Cardiac muscle cell (in vitro differentiated cells and primary cell): ENCODE measurements around the gene PIK3AP1. TPM values are rescaled to one million over a fixed set of nuclear protein-coding genes. Genes with fewer than 3 reads are reported as not detected.
A peak's percentile ranks its signal among the peaks of the same experiment; 100 is the strongest.

Source experiments
- DNase-seq, 2 donors: peaks; one replicate each; pipeline versions ENCODE4 v3.0.0 to v3.0.0-alpha.2; 2010 to 2017; ENCODE audit warnings: low read depth in 1 of 2, low spot score in 1 of 2
- H3K27ac ChIP-seq: fragments of 200-600 bp; sonication (generic); 2 replicates; pipeline ENCODE4 v1.5.1; 2016
- H3K27me3 ChIP-seq: fragments of 200-600 bp; sonication (generic); 2 replicates; pipeline ENCODE4 v1.6.0; 2016; ENCODE audit warnings: control low read depth
- H3K36me3 ChIP-seq: fragments of 200-600 bp; sonication (generic); 2 replicates; pipeline ENCODE4 v1.5.1; 2016; ENCODE audit warnings: control low read depth
- H3K4me1 ChIP-seq: fragments of 200-600 bp; sonication (generic); 2 replicates; pipeline ENCODE4 v1.8.1; 2017; ENCODE audit warnings: low read depth, mild to moderate bottlenecking, mixed run types
- H3K4me3 ChIP-seq: fragments of 200-600 bp; sonication (generic); 2 replicates; pipeline ENCODE4 v1.5.1; 2016; ENCODE audit warnings: mild to moderate bottlenecking
- H3K9me3 ChIP-seq: fragments of 200-600 bp; sonication (generic); 2 replicates; pipeline ENCODE4 v1.5.1; 2017; ENCODE audit warnings: low read depth, mild to moderate bottlenecking, control low read depth
- CTCF ChIP-seq: IDR thresholded peaks from 2 replicates; pipeline ENCODE4 v1.5.1; 2012; ENCODE audit warnings: low read depth, mild to moderate bottlenecking, low read length
- polyA plus RNA-seq: library from polyadenylated mRNA; unstranded; fragments of >200 nt; fragmentation: Nextera tagmentation; extraction: Ambion mirVana; gene quantifications from 2 replicates; pipeline ENCODE4 v1.2.1, GENCODE V29; 2016
- total RNA-seq: library from RNA; depleted of rRNA; stranded (reverse); fragments of >200 nt; gene quantifications from 2 replicates; pipeline ENCODE4 v1.2.3, GENCODE V29; 2016

Gene PIK3AP1
- total and polyA plus RNA-seq, 2 experiments from 2014 or later, result 1.1 to 2.7 TPM

GRCh38 chr10:96636551-96636950 lies 83.8 kb downstream of the PIK3AP1 start:
- Histone ChIP-seq H3K9me3 (no peaks in the 10 kb centered on the region), H3K36me3 (no peaks in the 10 kb centered on the region), H3K4me3 (no peak overlapping the region), H3K27me3 (no peaks in the 10 kb centered on the region), H3K4me1 (peaks cover 28% of the 10 kb centered on the region), H3K27ac (no peak overlapping the region)
- no peak for DNase-seq
- no peak for TF ChIP-seq CTCF

- Histone ChIP-seq H3K27ac (no peak overlapping the region), H3K36me3 (no peaks in the 10 kb centered on the region), H3K9me3 (no peaks in the 10 kb centered on the region), H3K4me1 (peaks cover 11% of the 10 kb centered on the region), H3K4me3 (no peak overlapping the region), H3K27me3 (no peaks in the 10 kb centered on the region)
- TF ChIP-seq CTCF, result no peak
- peak in 1 of 2 donors; percentile 61 for DNase-seq
Measured at GRCh38 chr10:96632974-96633710, 87.2 kb downstream of the PIK3AP1 start.

- TF ChIP-seq CTCF, result no peak
- no peaks in the 10 kb centered on the region for H3K36me3 ChIP-seq
- H3K27ac ChIP-seq, result no peak overlapping the region
- H3K4me3 ChIP-seq, result no peak overlapping the region
- no peaks in the 10 kb centered on the region for H3K27me3 ChIP-seq
- no peaks in the 10 kb centered on the region for H3K9me3 ChIP-seq
- peaks cover 2% of the 10 kb centered on the region for H3K4me1 ChIP-seq
- no peak for DNase-seq
Measured at GRCh38 chr10:96627292-96627691, 93.0 kb downstream of the PIK3AP1 start.

- Histone ChIP-seq H3K9me3 (no peaks in the 10 kb centered on the region), H3K4me1 (peaks cover 2% of the 10 kb centered on the region), H3K4me3 (no peak overlapping the region), H3K36me3 (no peaks in the 10 kb centered on the region), H3K27me3 (no peaks in the 10 kb centered on the region), H3K27ac (no peak overlapping the region)
- no peak for TF ChIP-seq CTCF
- no peak for DNase-seq
Measured at GRCh38 chr10:96626795-96627194, 93.5 kb downstream of the PIK3AP1 start.

GRCh38 chr10:96625173-96625572 lies 95.1 kb downstream of the PIK3AP1 start:
- no peak for TF ChIP-seq CTCF

More at GRCh38 chr10:96625173-96625572, 95.1 kb downstream of the PIK3AP1 start:
- H3K4me1 ChIP-seq, result peaks cover 7% of the 10 kb centered on the region
- DNase-seq, result no peak
- H3K36me3 ChIP-seq, result no peaks in the 10 kb centered on the region
- H3K27me3 ChIP-seq, result no peaks in the 10 kb centered on the region
- H3K9me3 ChIP-seq, result no peaks in the 10 kb centered on the region
- no peak overlapping the region for H3K4me3 ChIP-seq
- no peak overlapping the region for H3K27ac ChIP-seq
